HG02798 (cell line): Measurements from ENCODE around the gene HCN1.
A peak's percentile ranks its signal among the peaks of the same experiment; 100 is the strongest.
"Not testable (repeated sequence)": the region's sequence is repeated elsewhere in the genome, so short reads cannot be mapped to it uniquely, and the experiment has no call there.

Experiments used
- ATAC-seq: cut with Tn5 transposase; IDR thresholded peaks from one replicate; pipeline ENCODE4 v1.9.1; 2021; ENCODE audit warnings: mild to moderate bottlenecking; ENCODE audit not compliant: unreplicated experiment, poor library complexity

The HCN1 gene

GRCh38 chr5:45623832-45624231 is 72.3 kb downstream of the HCN1 start:
- no peak for ATAC-seq

- no peak for ATAC-seq
Measured at GRCh38 chr5:45622365-45622764, 73.8 kb downstream of the HCN1 start.

- ATAC-seq: no peak
Measured at GRCh38 chr5:45617859-45618416, 78.2 kb downstream of the HCN1 start.

- ATAC-seq: no peak
Measured at GRCh38 chr5:45609661-45610060, 86.5 kb downstream of the HCN1 start.

GRCh38 chr5:45604092-45604491 is 92.1 kb downstream of the HCN1 start:
- no peak for ATAC-seq

GRCh38 chr5:45601424-45601823 is 94.8 kb downstream of the HCN1 start:
- no peak for ATAC-seq

GRCh38 chr5:45596320-45596719 is 99.9 kb downstream of the HCN1 start:
- no peak for ATAC-seq

GRCh38 chr5:45586001-45586400 is 110.2 kb downstream of the HCN1 start:
- not testable (repeated sequence) for ATAC-seq

GRCh38 chr5:45578270-45578669 is 117.9 kb downstream of the HCN1 start:
- no peak for ATAC-seq

- ATAC-seq: no peak
Measured at GRCh38 chr5:45568813-45569212, 127.4 kb downstream of the HCN1 start.

GRCh38 chr5:45542421-45542820 is 153.8 kb downstream of the HCN1 start:
- no peak for ATAC-seq

- ATAC-seq: no peak
Measured at GRCh38 chr5:45533663-45534062, 162.5 kb downstream of the HCN1 start.

- no peak for ATAC-seq
Measured at GRCh38 chr5:45532826-45533624, 163.2 kb downstream of the HCN1 start.

- ATAC-seq: no peak
Measured at GRCh38 chr5:45521067-45521466, 175.1 kb downstream of the HCN1 start.

GRCh38 chr5:45512521-45512920 is 183.7 kb downstream of the HCN1 start:
- no peak for ATAC-seq

- no peak for ATAC-seq
Measured at GRCh38 chr5:45509371-45509770, 186.8 kb downstream of the HCN1 start.

- ATAC-seq: no peak
Measured at GRCh38 chr5:45508135-45508534, 188.0 kb downstream of the HCN1 start.

GRCh38 chr5:45507178-45507577 is 189.0 kb downstream of the HCN1 start:
- no peak for ATAC-seq

- not testable (repeated sequence) for ATAC-seq
Measured at GRCh38 chr5:45499006-45499405, 197.2 kb downstream of the HCN1 start.

GRCh38 chr5:45491368-45491767 is 204.8 kb downstream of the HCN1 start:
- no peak for ATAC-seq

- ATAC-seq: no peak
Measured at GRCh38 chr5:45484781-45485180, 211.4 kb downstream of the HCN1 start.

- ATAC-seq: peak; percentile 46
Measured at GRCh38 chr5:45454114-45454513, 242.1 kb downstream of the HCN1 start.
